Liver (tissue), 3 donors: ENCODE measurements around the gene CNTD1.

Experiments
- CTCF ChIP-seq: fragments of 150-350 bp; IDR thresholded peaks from 2 replicates; pipeline ENCODE4 v1.5.1; 2017; ENCODE audit warnings: improper control_type of control experiment, low read depth, low read length; ENCODE audit not compliant: missing input control
- EGR1 ChIP-seq, 2 donors: IDR thresholded peaks; 2 replicates each; pipeline ENCODE4 v1.6.1; 2016 to 2018; ENCODE audit warnings: antibody characterized with exemption in 2 of 2, low read depth in 2 of 2
- FOXA1 ChIP-seq: IDR thresholded peaks from 2 replicates; pipeline ENCODE4 v1.6.1; 2016; ENCODE audit warnings: antibody characterized with exemption
- GABPA ChIP-seq, 2 donors: IDR thresholded peaks in 1 of 2; conservative IDR thresholded peaks in 1 of 2; 2 replicates each; pipeline ENCODE4 v1.6.1; 2016; ENCODE audit warnings: antibody characterized with exemption in 2 of 2, mild to moderate bottlenecking in 1 of 2, moderate library complexity in 1 of 2
- HNF4G ChIP-seq: IDR thresholded peaks from 2 replicates; pipeline ENCODE4 v1.6.1; 2016; ENCODE audit warnings: antibody characterized with exemption
- MAX ChIP-seq: IDR thresholded peaks from 2 replicates; pipeline ENCODE4 v1.6.1; 2016; ENCODE audit warnings: antibody characterized with exemption
- NR2F2 ChIP-seq: IDR thresholded peaks from 2 replicates; pipeline ENCODE4 v1.6.1; 2016; ENCODE audit warnings: antibody characterized with exemption
- RAD21 ChIP-seq, 2 donors: IDR thresholded peaks; 2 replicates each; pipeline ENCODE4 v1.6.1; 2016; ENCODE audit warnings: antibody characterized with exemption in 2 of 2, mild to moderate bottlenecking in 2 of 2
- SP1 ChIP-seq: IDR thresholded peaks from 2 replicates; pipeline ENCODE4 v1.6.1; 2018; ENCODE audit warnings: antibody characterized with exemption, mild to moderate bottlenecking
- TAF1 ChIP-seq: conservative IDR thresholded peaks from 2 replicates; pipeline ENCODE4 v1.6.1; 2016; ENCODE audit warnings: antibody characterized with exemption, mild to moderate bottlenecking
- TF ChIP-seq, protein P1 (sequence below): IDR thresholded peaks from 2 replicates; pipeline ENCODE4 v1.6.1; 2016; ENCODE audit warnings: antibody characterized with exemption, mild to moderate bottlenecking
- donor health status: healthy.
- donor health status: healthy.

GRCh38 chr17:42792545-42792944 is 6.1 kb upstream of the CNTD1 start:
- TF ChIP-seq CTCF (no peak), TAF1 (no peak), RAD21 (IDR thresholded peaks at IDR 0.05) (no peak), EGR1 (IDR thresholded peaks at IDR 0.05; ENCODE audit: low read depth in 2 of 2) (no peak), MAX (no peak), FOXA1 (no peak), SP1 (no peak), GABPA (IDR thresholded peaks at IDR 0.05 in 1 of 2, conservative IDR thresholded peaks at IDR 0.05 in 1 of 2) (no peak), NR2F2 (no peak), HNF4G (no peak)
- TF ChIP-seq, protein P1, sequence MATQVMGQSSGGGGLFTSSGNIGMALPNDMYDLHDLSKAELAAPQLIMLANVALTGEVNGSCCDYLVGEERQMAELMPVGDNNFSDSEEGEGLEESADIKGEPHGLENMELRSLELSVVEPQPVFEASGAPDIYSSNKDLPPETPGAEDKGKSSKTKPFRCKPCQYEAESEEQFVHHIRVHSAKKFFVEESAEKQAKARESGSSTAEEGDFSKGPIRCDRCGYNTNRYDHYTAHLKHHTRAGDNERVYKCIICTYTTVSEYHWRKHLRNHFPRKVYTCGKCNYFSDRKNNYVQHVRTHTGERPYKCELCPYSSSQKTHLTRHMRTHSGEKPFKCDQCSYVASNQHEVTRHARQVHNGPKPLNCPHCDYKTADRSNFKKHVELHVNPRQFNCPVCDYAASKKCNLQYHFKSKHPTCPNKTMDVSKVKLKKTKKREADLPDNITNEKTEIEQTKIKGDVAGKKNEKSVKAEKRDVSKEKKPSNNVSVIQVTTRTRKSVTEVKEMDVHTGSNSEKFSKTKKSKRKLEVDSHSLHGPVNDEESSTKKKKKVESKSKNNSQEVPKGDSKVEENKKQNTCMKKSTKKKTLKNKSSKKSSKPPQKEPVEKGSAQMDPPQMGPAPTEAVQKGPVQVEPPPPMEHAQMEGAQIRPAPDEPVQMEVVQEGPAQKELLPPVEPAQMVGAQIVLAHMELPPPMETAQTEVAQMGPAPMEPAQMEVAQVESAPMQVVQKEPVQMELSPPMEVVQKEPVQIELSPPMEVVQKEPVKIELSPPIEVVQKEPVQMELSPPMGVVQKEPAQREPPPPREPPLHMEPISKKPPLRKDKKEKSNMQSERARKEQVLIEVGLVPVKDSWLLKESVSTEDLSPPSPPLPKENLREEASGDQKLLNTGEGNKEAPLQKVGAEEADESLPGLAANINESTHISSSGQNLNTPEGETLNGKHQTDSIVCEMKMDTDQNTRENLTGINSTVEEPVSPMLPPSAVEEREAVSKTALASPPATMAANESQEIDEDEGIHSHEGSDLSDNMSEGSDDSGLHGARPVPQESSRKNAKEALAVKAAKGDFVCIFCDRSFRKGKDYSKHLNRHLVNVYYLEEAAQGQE, result no peak
